H9 (cell line): ENCODE data around the gene CAMK2G. TPM values are rescaled to one million over a fixed set of nuclear protein-coding genes. Genes with fewer than 3 reads are reported as not detected.

ENCODE experiments used
- DNase-seq: peaks from one replicate; pipeline ENCODE4 v3.0.0-alpha.2; 2017
- H2AFZ ChIP-seq: one replicate; pipeline ENCODE4 v1.6.1; 2013; ENCODE audit warnings: mild to moderate bottlenecking, low read length, control low read depth, moderate library complexity
- H2AK5ac ChIP-seq: 2 replicates; pipeline ENCODE4 v1.6.1; 2013; ENCODE audit warnings: low read length, control low read depth, mixed read lengths; ENCODE audit not compliant: insufficient read length
- H2BK120ac ChIP-seq: one replicate; pipeline ENCODE4 v1.6.1; 2013; ENCODE audit warnings: low read depth, mild to moderate bottlenecking, low read length, control low read depth, inconsistent platforms; ENCODE audit not compliant: poor library complexity, severe bottlenecking
- H2BK12ac ChIP-seq: 2 replicates; pipeline ENCODE4 v1.6.1; 2013; ENCODE audit warnings: low read length, control low read depth, mixed read lengths, low read depth; ENCODE audit not compliant: insufficient read length
- H2BK15ac ChIP-seq: 2 replicates; pipeline ENCODE4 v1.6.1; 2013; ENCODE audit warnings: low read depth, low read length, control low read depth
- H2BK20ac ChIP-seq: one replicate; pipeline ENCODE4 v1.6.1; 2013; ENCODE audit warnings: low read depth, mild to moderate bottlenecking, low read length, control low read depth, inconsistent platforms; ENCODE audit not compliant: poor library complexity, severe bottlenecking
- H2BK5ac ChIP-seq: 2 replicates; pipeline ENCODE4 v1.6.1; 2013; ENCODE audit warnings: low read length, control low read depth, mixed read lengths; ENCODE audit not compliant: insufficient read length
- H3K14ac ChIP-seq: 2 replicates; pipeline ENCODE4 v1.6.1; 2013; ENCODE audit warnings: low read length, control low read depth; ENCODE audit not compliant: insufficient read depth
- H3K18ac ChIP-seq: 2 replicates; pipeline ENCODE4 v1.6.1; 2013; ENCODE audit warnings: low read depth, mild to moderate bottlenecking, mixed read lengths, low read length, control low read depth; ENCODE audit not compliant: insufficient read length
- H3K23ac ChIP-seq: 2 replicates; pipeline ENCODE4 v1.6.1; 2013; ENCODE audit warnings: low read length, control low read depth, mixed read lengths, low read depth; ENCODE audit not compliant: insufficient read length
- H3K23me2 ChIP-seq: 2 replicates; pipeline ENCODE4 v1.6.1; 2013; ENCODE audit warnings: low read depth, mild to moderate bottlenecking, mixed read lengths, low read length, control low read depth; ENCODE audit not compliant: insufficient read length, poor library complexity, severe bottlenecking
- H3K27ac ChIP-seq: 2 replicates; pipeline ENCODE4 v1.5.1; 2013; ENCODE audit warnings: low read length, control low read depth, mixed read lengths, low read depth; ENCODE audit not compliant: insufficient read length
- H3K27me3 ChIP-seq: 2 replicates; pipeline ENCODE4 v1.6.1; 2013; ENCODE audit warnings: low read length, control low read depth, inconsistent platforms; ENCODE audit not compliant: insufficient read depth
- H3K4ac ChIP-seq: 2 replicates; pipeline ENCODE4 v1.6.1; 2013; ENCODE audit warnings: low read depth, mild to moderate bottlenecking, control low read depth, inconsistent platforms, low read length, moderate library complexity
- H3K4me1 ChIP-seq: 2 replicates; pipeline ENCODE4 v1.6.1; 2013; ENCODE audit warnings: low read length, control low read depth, inconsistent platforms; ENCODE audit not compliant: insufficient read depth
- H3K4me2 ChIP-seq: 2 replicates; pipeline ENCODE4 v1.6.1; 2013; ENCODE audit warnings: low read length, control low read depth, mixed read lengths; ENCODE audit not compliant: insufficient read length, insufficient read depth
- H3K56ac ChIP-seq: 2 replicates; pipeline ENCODE4 v1.6.1; 2013; ENCODE audit warnings: low read depth, mild to moderate bottlenecking, mixed read lengths, low read length, control low read depth; ENCODE audit not compliant: insufficient read length
- H3K79me1 ChIP-seq: 2 replicates; pipeline ENCODE4 v1.6.1; 2013; ENCODE audit warnings: low read depth, mild to moderate bottlenecking, moderate library complexity, low read length, control low read depth, inconsistent platforms; ENCODE audit not compliant: insufficient read depth, poor library complexity, severe bottlenecking
- H3K79me2 ChIP-seq: 2 replicates; pipeline ENCODE4 v1.6.1; 2013; ENCODE audit warnings: low read length, control low read depth, inconsistent platforms; ENCODE audit not compliant: insufficient read depth
- H3K9ac ChIP-seq: 2 replicates; pipeline ENCODE4 v1.6.1; 2013; ENCODE audit warnings: low read length, control low read depth, mixed read lengths; ENCODE audit not compliant: insufficient read length; ENCODE audit errors: extremely low read depth
- H3K9me3 ChIP-seq: one replicate; pipeline ENCODE4 v1.6.1; 2013; ENCODE audit warnings: low read depth, low read length, inconsistent platforms; ENCODE audit not compliant: control insufficient read depth
- H3T11ph ChIP-seq: one replicate; pipeline ENCODE4 v1.6.1; 2013; ENCODE audit warnings: mild to moderate bottlenecking, low read length, control low read depth, inconsistent platforms
- H4K20me1 ChIP-seq: one replicate; pipeline ENCODE4 v1.6.1; 2013; ENCODE audit not compliant: control insufficient read depth, insufficient read length, insufficient read depth
- H4K5ac ChIP-seq: 2 replicates; pipeline ENCODE4 v1.6.1; 2013; ENCODE audit warnings: low read depth, mild to moderate bottlenecking, mixed read lengths, low read length, control low read depth; ENCODE audit not compliant: insufficient read length
- H4K8ac ChIP-seq: replicated peaks from 2 replicates; pipeline ENCODE4 v1.6.1; 2013; ENCODE audit warnings: low read length, control low read depth, mixed read lengths, low read depth; ENCODE audit not compliant: insufficient read length
- H4K91ac ChIP-seq: 2 replicates; pipeline ENCODE4 v1.6.1; 2013; ENCODE audit warnings: low read depth, mild to moderate bottlenecking, moderate library complexity, mixed read lengths, low read length, control low read depth; ENCODE audit not compliant: insufficient read length
- H3K27ac Mint-ChIP-seq, 3 experiments: 2 replicates in 2 of 3; 3 replicates in 1 of 3; pipeline ENCODE4 v1.8.0; 2020 to 2021; ENCODE audit warnings: mixed read lengths in 3 of 3, mild to moderate bottlenecking in 1 of 3, moderate library complexity in 1 of 3
- H3K27me3 Mint-ChIP-seq: 2 replicates; pipeline ENCODE4 v1.8.0; 2021; ENCODE audit warnings: low read depth, mild to moderate bottlenecking, moderate library complexity, mixed read lengths
- H3K36me3 Mint-ChIP-seq, 3 experiments: 2 replicates in 2 of 3; 3 replicates in 1 of 3; pipeline ENCODE4 v1.8.0; 2020 to 2021; ENCODE audit warnings: low read depth in 3 of 3, mixed read lengths in 3 of 3; ENCODE audit not compliant: insufficient read depth in 1 of 3
- H3K4me1 Mint-ChIP-seq, 2 experiments: 2 replicates each; pipeline ENCODE4 v1.8.0; 2020; ENCODE audit warnings: mixed read lengths in 2 of 2
- H3K4me3 Mint-ChIP-seq, 2 experiments: 2 replicates in 1 of 2; 3 replicates in 1 of 2; pipeline ENCODE4 v1.8.0; 2020 to 2021; ENCODE audit warnings: mild to moderate bottlenecking in 2 of 2, mixed read lengths in 2 of 2, moderate library complexity in 1 of 2
- H3K9me3 Mint-ChIP-seq, 2 experiments: 2 replicates in 1 of 2; 3 replicates in 1 of 2; pipeline ENCODE4 v1.8.0; 2020; ENCODE audit warnings: mild to moderate bottlenecking in 2 of 2, mixed read lengths in 2 of 2, moderate library complexity in 1 of 2
- CTCF ChIP-seq: fragments of 200-600 bp; sonication (generic); conservative IDR thresholded peaks from 3 replicates; pipeline ENCODE4 v1.8.0; 2021; ENCODE audit warnings: antibody characterized with exemption, mild to moderate bottlenecking
- WGBS: extraction: QIAGEN DNeasy Blood & Tissue Kit; methylation state at CpG from one replicate; pipeline ENCODE4 v1.1.7; 2013; ENCODE audit warnings: missing lambda C conversion rate, low lambda C conversion rate, mixed read lengths; ENCODE audit not compliant: insufficient read length; ENCODE audit errors: extremely low coverage; 5-methylcytosine and 5-hydroxymethylcytosine counted together
- total RNA-seq: library from RNA; stranded (reverse); gene quantifications from 2 replicates; pipeline ENCODE4 v1.2.1, GENCODE V29; 2021

CAMK2G gene
- total RNA-seq, 1 experiment from 2014 or later: 31.8 TPM

- no peak overlapping the region for H3K4me3 Mint-ChIP-seq
- H3K27me3 ChIP-seq: no peaks in the 10 kb centered on the region; the same call in 1 of the 2 replicates
- H3K56ac ChIP-seq: no peak overlapping the region
- H3K4me2 ChIP-seq: no peak overlapping the region
- no peak overlapping the region for H3K27ac Mint-ChIP-seq
- no peak overlapping the region for H2BK20ac ChIP-seq
- H3K79me2 ChIP-seq: no peaks in the 10 kb centered on the region
- no peaks in the 10 kb centered on the region for H3K23me2 ChIP-seq
- H4K20me1 ChIP-seq: no peaks in the 10 kb centered on the region
- H2BK120ac ChIP-seq: no peak overlapping the region
- no peak overlapping the region for H3T11ph ChIP-seq
- no peak overlapping the region for H2AK5ac ChIP-seq
- no peak overlapping the region for H3K9ac ChIP-seq
- no peak overlapping the region for H4K5ac ChIP-seq
- peaks cover 9% of the 10 kb centered on the region for H3K4me1 ChIP-seq
- H3K18ac ChIP-seq: no peak overlapping the region
- H4K8ac ChIP-seq: no peak overlapping the region
- no peak overlapping the region for H3K4ac ChIP-seq
- H2AFZ ChIP-seq: no peak overlapping the region
- no peak overlapping the region for H2BK12ac ChIP-seq
- H2BK5ac ChIP-seq: no peak overlapping the region
- H3K27ac ChIP-seq: no peak overlapping the region
- peaks cover 16% of the 10 kb centered on the region for H3K27me3 Mint-ChIP-seq
- H3K79me1 ChIP-seq: no peaks in the 10 kb centered on the region
- H3K36me3 Mint-ChIP-seq: peaks cover 9 to 18% (median 12%) of the 10 kb centered on the region in 3 experiments; a peak in 6 of 7 replicates
- no peak overlapping the region for H3K14ac ChIP-seq
- no peak for TF ChIP-seq CTCF
- H4K91ac ChIP-seq: no peak overlapping the region
- no peak overlapping the region for H2BK15ac ChIP-seq
- H3K9me3 ChIP-seq: no peaks in the 10 kb centered on the region
- no peak overlapping the region for H3K23ac ChIP-seq
- no peaks in the 10 kb centered on the region for H3K9me3 Mint-ChIP-seq
- peaks cover 28 to 35% of the 10 kb centered on the region in 2 experiments for H3K4me1 Mint-ChIP-seq
- no peak for DNase-seq
- WGBS: no CpG with 5 or more reads among the region's 5 CpGs
Measured at GRCh38 chr10:73916761-73917470, 42.6 kb upstream of the CAMK2G start.
